ENCODE results near the gene SMIM43.

DNA sequence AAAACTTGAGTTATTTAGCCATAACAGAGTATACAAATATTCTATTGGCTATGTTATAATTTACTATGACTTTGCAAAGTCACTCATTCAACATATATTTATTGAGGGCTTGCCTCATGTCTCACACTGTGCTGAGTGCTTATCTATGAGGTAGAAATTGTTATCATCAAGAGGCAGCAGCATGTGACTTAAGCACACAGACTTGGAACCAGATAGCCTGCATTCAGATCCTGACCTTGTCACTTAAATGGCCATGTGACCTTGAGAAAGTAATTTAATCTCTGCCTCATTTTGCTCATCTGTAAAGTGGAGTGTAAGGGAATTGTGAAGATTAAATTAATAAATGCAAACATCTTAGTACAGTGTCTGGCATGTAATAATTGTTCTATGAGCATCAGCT lies 26.0 kb upstream of the SMIM43 start:
- TF ChIP-seq POLR2A (IDR thresholded peaks at IDR 0.05; ENCODE audit: low read length): peak; percentile 32
- TF ChIP-seq GATA1 (IDR thresholded peaks at IDR 0.05; ENCODE audit: low read depth, low read length): peak; percentile 87

Data from erythroblast (primary cell).